LNCAP (cell line): ENCODE data around the gene ODAD2.

Source experiments
- CTCF ChIP-seq: fragments of 450-650 bp; IDR thresholded peaks from 2 replicates; pipeline ENCODE4 v1.5.1; 2017; ENCODE audit warnings: mild to moderate bottlenecking

The ODAD2 gene, protein sequence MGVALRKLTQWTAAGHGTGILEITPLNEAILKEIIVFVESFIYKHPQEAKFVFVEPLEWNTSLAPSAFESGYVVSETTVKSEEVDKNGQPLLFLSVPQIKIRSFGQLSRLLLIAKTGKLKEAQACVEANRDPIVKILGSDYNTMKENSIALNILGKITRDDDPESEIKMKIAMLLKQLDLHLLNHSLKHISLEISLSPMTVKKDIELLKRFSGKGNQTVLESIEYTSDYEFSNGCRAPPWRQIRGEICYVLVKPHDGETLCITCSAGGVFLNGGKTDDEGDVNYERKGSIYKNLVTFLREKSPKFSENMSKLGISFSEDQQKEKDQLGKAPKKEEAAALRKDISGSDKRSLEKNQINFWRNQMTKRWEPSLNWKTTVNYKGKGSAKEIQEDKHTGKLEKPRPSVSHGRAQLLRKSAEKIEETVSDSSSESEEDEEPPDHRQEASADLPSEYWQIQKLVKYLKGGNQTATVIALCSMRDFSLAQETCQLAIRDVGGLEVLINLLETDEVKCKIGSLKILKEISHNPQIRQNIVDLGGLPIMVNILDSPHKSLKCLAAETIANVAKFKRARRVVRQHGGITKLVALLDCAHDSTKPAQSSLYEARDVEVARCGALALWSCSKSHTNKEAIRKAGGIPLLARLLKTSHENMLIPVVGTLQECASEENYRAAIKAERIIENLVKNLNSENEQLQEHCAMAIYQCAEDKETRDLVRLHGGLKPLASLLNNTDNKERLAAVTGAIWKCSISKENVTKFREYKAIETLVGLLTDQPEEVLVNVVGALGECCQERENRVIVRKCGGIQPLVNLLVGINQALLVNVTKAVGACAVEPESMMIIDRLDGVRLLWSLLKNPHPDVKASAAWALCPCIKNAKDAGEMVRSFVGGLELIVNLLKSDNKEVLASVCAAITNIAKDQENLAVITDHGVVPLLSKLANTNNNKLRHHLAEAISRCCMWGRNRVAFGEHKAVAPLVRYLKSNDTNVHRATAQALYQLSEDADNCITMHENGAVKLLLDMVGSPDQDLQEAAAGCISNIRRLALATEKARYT

DNA sequence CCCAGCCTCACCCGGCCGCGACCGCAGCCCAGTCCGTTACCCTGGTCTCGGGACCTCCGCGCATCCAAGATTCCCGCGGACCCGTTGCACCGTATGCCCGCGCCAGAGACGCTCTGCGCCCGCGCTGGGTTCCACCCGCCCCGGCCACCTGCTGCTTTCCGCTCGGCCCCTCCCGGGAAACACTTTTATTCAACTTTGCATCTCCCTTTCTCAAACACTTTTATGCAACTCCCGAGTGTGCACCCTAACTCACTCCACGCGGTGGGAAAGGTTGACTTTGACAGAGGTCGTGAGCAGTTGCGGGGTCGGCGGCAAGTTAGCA, at the start of gene ODAD2:
TSS of gene ODAD2 (minus strand) at position 126 of the 322 bp plus-strand sequence. CDS start 3,937 bp downstream, outside the sequence.
- TF ChIP-seq CTCF: no peak

- TF ChIP-seq CTCF: no peak
Measured at GRCh38 chr10:28047061-28047460, 48.2 kb upstream of the ODAD2 start.

DNA sequence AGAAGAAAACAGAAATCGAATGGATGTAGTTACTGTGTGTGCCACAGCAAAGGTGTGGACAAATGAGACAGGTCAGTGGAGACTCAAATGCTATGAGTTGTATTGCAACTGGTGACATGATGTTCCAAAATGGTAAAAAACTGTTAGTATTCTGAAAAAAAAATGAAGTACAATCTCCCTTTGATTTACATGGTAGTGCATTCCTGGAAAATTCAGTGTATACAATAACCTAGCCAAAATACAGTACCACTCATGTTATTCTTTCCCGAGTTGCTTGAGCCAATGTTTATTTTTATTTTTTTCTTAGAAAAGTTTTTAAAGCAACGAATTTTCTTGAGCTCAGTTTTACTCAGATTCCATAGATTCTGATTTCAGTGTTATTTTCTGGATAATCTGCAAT, 47.7 kb upstream of the ODAD2 start:
- TF ChIP-seq CTCF: no peak

DNA sequence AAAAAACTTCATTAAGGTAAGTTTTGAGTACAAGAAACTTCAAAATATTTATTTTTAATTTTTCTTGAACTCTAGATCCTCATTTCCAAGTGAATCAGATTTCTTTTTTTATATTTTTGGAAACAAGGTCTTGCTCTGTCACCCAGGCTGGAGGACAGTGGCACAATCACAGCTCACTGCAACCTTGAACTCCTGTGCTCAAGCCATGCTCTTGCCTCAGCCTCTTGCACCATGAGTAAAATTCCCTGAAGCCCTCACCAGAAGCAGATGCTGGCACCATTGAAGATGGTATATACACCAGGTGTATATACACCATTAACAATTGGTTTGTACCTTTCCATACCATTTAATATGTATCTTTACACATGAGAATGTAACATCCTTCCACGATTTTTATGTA, 45.1 kb upstream of the ODAD2 start:
- TF ChIP-seq CTCF: no peak

DNA sequence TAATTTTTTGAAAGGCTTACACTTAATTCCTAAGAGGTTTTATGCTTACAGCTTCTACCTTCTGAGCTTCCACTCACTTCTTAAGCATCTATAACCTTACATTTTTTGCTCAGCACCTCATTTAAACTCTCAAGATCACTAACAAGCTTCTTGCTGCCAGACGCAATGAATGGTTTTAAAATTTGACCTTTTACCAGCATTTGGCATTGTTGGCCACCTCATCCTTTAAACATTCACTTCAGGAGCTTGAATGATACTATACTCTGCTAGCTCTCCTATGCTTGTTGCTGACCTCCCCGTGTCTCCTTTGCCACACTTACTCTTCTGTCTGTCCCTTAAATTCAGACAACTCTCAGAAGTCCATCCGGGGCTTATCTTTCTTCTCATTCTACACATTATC, 37.7 kb upstream of the ODAD2 start:
- no peak for TF ChIP-seq CTCF

GRCh38 chr10:28020993-28021982, 22.4 kb upstream of the ODAD2 start:
- no peak for TF ChIP-seq CTCF
